Heart right ventricle (tissue), 16 donors: Measurements from ENCODE around the gene RFT1. TPM values are rescaled to one million over a fixed set of nuclear protein-coding genes. Genes with fewer than 3 reads are reported as not detected.

Source experiments
- ATAC-seq, 8 donors: fragments of 200-7000 bp; cut with Tn5 transposase; one replicate each; pipeline ENCODE4 v1.9.1; 2020; ENCODE audit warnings: mild to moderate bottlenecking in 8 of 8, moderate library complexity in 8 of 8, moderate number of reproducible peaks in 1 of 8
- DNase-seq, 2 donors: peaks; one replicate each; pipeline ENCODE4 v3.0.0-alpha.2; 2020
- H3K27ac ChIP-seq, 10 donors: fragments of 200-600 bp; sonication (generic) in 2 of 10; one replicate each; pipeline versions ENCODE4 v1.5.0 to v1.8.0; 2020 to 2022; ENCODE audit warnings: mild to moderate bottlenecking in 3 of 10
- H3K27me3 ChIP-seq, 7 donors: fragments of 200-600 bp; one replicate each; pipeline ENCODE4 v1.8.0; 2021 to 2022; ENCODE audit warnings: mild to moderate bottlenecking in 2 of 7
- H3K36me3 ChIP-seq, 9 donors: fragments of 200-600 bp; sonication (generic) in 1 of 9; one replicate each; pipeline versions ENCODE4 v1.5.0 to v1.8.0; 2020 to 2022; ENCODE audit warnings: mild to moderate bottlenecking in 2 of 9
- H3K4me1 ChIP-seq, 9 donors: fragments of 200-600 bp; sonication (generic) in 1 of 9; one replicate each; pipeline versions ENCODE4 v1.5.0 to v1.8.0; 2020 to 2022; ENCODE audit warnings: mild to moderate bottlenecking in 4 of 9
- H3K4me3 ChIP-seq, 10 donors: fragments of 200-600 bp; sonication (generic) in 2 of 10; one replicate each; pipeline versions ENCODE4 v1.5.0 to v1.8.0; 2020 to 2022; ENCODE audit warnings: mild to moderate bottlenecking in 7 of 10, moderate library complexity in 2 of 10
- H3K9me3 ChIP-seq, 11 donors: fragments of 200-600 bp in 10 of 11; sonication (generic) in 2 of 11; one replicate each; pipeline versions ENCODE4 v1.5.0 to v1.8.0; 2013 to 2022; ENCODE audit warnings: mild to moderate bottlenecking in 2 of 11, control low read depth in 1 of 11, moderate library complexity in 1 of 11
- CTCF ChIP-seq, 9 donors: fragments of 200-600 bp; sonication (generic) in 2 of 9; IDR thresholded peaks; one replicate each; pipeline versions ENCODE4 v1.5.0 to v1.8.0; 2021 to 2022; ENCODE audit warnings: antibody characterized with exemption in 9 of 9, mild to moderate bottlenecking in 5 of 9, moderate library complexity in 1 of 9
- WGBS, 2 donors: extraction: QIAGEN DNeasy Blood & Tissue Kit; methylation state at CpG; one replicate each; pipeline ENCODE4 v1.1.7; 2013; ENCODE audit warnings: inconsistent platforms in 1 of 2; 5-methylcytosine and 5-hydroxymethylcytosine counted together
- intact Hi-C, 10 donors: fragments of 100-400 bp; cut with DNase I; formaldehyde crosslinking; loops; one replicate each; pipeline versions ENCODE4 v1.11.1 to v1.14.2; 2022
- polyA plus RNA-seq, 2 donors: library from polyadenylated mRNA; stranded (reverse); fragments of 200-250 nt; gene quantifications; one replicate each; pipeline ENCODE4 v1.2.3, GENCODE V29; 2013
- total RNA-seq, 10 donors: library from RNA; stranded (reverse); fragmentation: NEBNext Ultra II Directional in 3 of 10; extraction: Animal tissue kit (Norgen Biotek cat#: 25700) in 3 of 10; gene quantifications; one replicate each; pipeline versions ENCODE4 v1.2.1 to v1.2.4, GENCODE V29; 2021 to 2023
- donor health status: Arrhythmogenic right ventricular cardiomyopathy.
- donor health status: ischemic (EF 13 %, LVEDD 7.1; RV severe dilation, severe dysfunction).
- donor health status: healthy with polysubstance abuse.
- donor health status: DM: no; HTN: yes; CAD: no.
- donor health status: DM: no; HTN: no; CAD: no.
- donor health status: ischemic (EF 25% LVEDD 6.9; RV normal size, moderate dysfunction).
- donor health status: ischemic (EF 25% LVEDD 5.7; RV mildly dilated, moderate dysfunction).
- donor health status: healthy.
- donor health status: DM: yes; HTN: yes; CAD: no.
- donor health status: Ischemic cardiomyopathy.
- donor health status: ischemic (EF 35%, LVEDD 5.7; RV mildly dilated, moderate dysfunction).
- donor health status: nonischemic (EF 11% LVEDD 7.7; RV severe dilation, severe dysfunction).
- donor health status: DM: yes; HTN: yes; CAD: no.
- donor health status: PGD.
- donor health status: ischemic (EF 29% LVEDD 5.4; RV normal size, mild dysfunction).
- donor health status: nonischemic (EF 23%, LVEDD 6.1; RV moderate dilation, normal function).

The RFT1 gene
- total and polyA plus RNA-seq, 12 donors = 4.6 to 13.1 (median 9.1) TPM

GRCh38 chr3:53169045-53169831 is 39.0 kb upstream of the RFT1 start:
- peaks cover 0 to 23% (median 0%) of the 10 kb centered on the region in 9 donors for H3K36me3 ChIP-seq
- peak overlapping the region in 2 of 10 donors; percentile 2 to 90 for H3K27ac ChIP-seq
- peak overlapping the region in 2 of 10 donors; percentile 12 to 45 for H3K4me3 ChIP-seq
- no peak for TF ChIP-seq CTCF (IDR thresholded peaks at IDR 0.05)
- DNase-seq (no peak), ATAC-seq (no peak)
- peaks cover 9 to 84% (median 22%) of the 10 kb centered on the region in 9 donors for H3K4me1 ChIP-seq
- WGBS, 2 donors = 85 to 91% methylated on average over 15 of the region's 15 CpGs
- no peaks in the 10 kb centered on the region for H3K27me3 ChIP-seq
- H3K9me3 ChIP-seq = no peaks in the 10 kb centered on the region
- intact Hi-C loops = no loop called here

GRCh38 chr3:53168175-53168923 is 38.1 kb upstream of the RFT1 start:
- H3K27me3 ChIP-seq = no peaks in the 10 kb centered on the region
- peaks cover 9 to 92% (median 22%) of the 10 kb centered on the region in 9 donors for H3K4me1 ChIP-seq
- DNase-seq (peak in 1 of 2 donors; percentile 34), ATAC-seq (peak in 1 of 8 donors; percentile 10)
- intact Hi-C loops = no loop called here
- peak overlapping the region in 1 of 10 donors; percentile 45 for H3K4me3 ChIP-seq
- TF ChIP-seq CTCF (IDR thresholded peaks at IDR 0.05) = no peak
- H3K9me3 ChIP-seq = no peaks in the 10 kb centered on the region
- peak overlapping the region in 1 of 10 donors; percentile 90 for H3K27ac ChIP-seq
- peaks cover 0 to 14% (median 0%) of the 10 kb centered on the region in 9 donors for H3K36me3 ChIP-seq
- 86 to 87% methylated on average over 15 of the region's 15 CpGs for WGBS, 2 donors

- peaks cover 0 to 7% (median 0%) of the 10 kb centered on the region in 9 donors for H3K36me3 ChIP-seq
- no peaks in the 10 kb centered on the region for H3K27me3 ChIP-seq
- TF ChIP-seq CTCF (IDR thresholded peaks at IDR 0.05) = no peak
- peak overlapping the region in 5 of 10 donors; percentile 51 to 90 (median 71) for H3K27ac ChIP-seq
- H3K4me3 ChIP-seq = peak overlapping the region in 1 of 10 donors; percentile 45
- peaks cover 9 to 94% (median 23%) of the 10 kb centered on the region in 9 donors for H3K4me1 ChIP-seq
- intact Hi-C loops = no loop called here
- no peak for DNase-seq
- no peak for ATAC-seq
- whole genome bisulfite sequencing, 2 donors = 80 to 85% methylated on average over 7 of the region's 7 CpGs
- H3K9me3 ChIP-seq = no peaks in the 10 kb centered on the region
Observed at GRCh38 chr3:53167418-53168174, 37.4 kb upstream of the RFT1 start.
